SK-N-SH treated with all-trans-retinoic acid at 6 μM for 48 hours (cell line): ENCODE measurements around the gene FOXK1.

Source experiments
- ATAC-seq: fragments of 200-7000 bp; cut with Tn5 transposase; 3 replicates; pipeline ENCODE4 v1.9.1; 2020; ENCODE audit warnings: mild to moderate bottlenecking, moderate library complexity
- ARNTL ChIP-seq: fragments of 450-650 bp; formaldehyde crosslinking; IDR thresholded peaks from 2 replicates; pipeline ENCODE4 v1.5.0; 2020; ENCODE audit warnings: low read depth, mild to moderate bottlenecking, moderate library complexity, borderline replicate concordance
- BACH2 ChIP-seq: fragments of 250-450 bp; sonication (Bioruptor Pico); IDR thresholded peaks from 2 replicates; pipeline ENCODE4 v1.9.0; 2021; ENCODE audit warnings: mild to moderate bottlenecking, borderline replicate concordance
- CREB5 ChIP-seq: fragments of 250-450 bp; sonication (Bioruptor Pico); IDR thresholded peaks from 2 replicates; pipeline ENCODE4 v1.5.1; 2020; ENCODE audit warnings: low read depth, mild to moderate bottlenecking, moderate library complexity
- CSDC2 ChIP-seq: fragments of 250-450 bp; sonication (Bioruptor Pico); IDR thresholded peaks from 2 replicates; pipeline ENCODE4 v1.5.0; 2020; ENCODE audit warnings: mild to moderate bottlenecking, moderate library complexity
- ESRRG ChIP-seq: fragments of 250-450 bp; sonication (Bioruptor Pico); IDR thresholded peaks from 2 replicates; pipeline ENCODE4 v1.6.1; 2021; ENCODE audit warnings: mild to moderate bottlenecking
- GLIS3 ChIP-seq: fragments of 250-450 bp; sonication (Bioruptor Pico); IDR thresholded peaks from 2 replicates; pipeline ENCODE4 v1.5.0; 2020; ENCODE audit warnings: mild to moderate bottlenecking, moderate library complexity
- ISL1 ChIP-seq: fragments of 250-450 bp; sonication (Bioruptor Pico); IDR thresholded peaks from 2 replicates; pipeline ENCODE4 v2.1.2; 2022; ENCODE audit warnings: mild to moderate bottlenecking, moderate library complexity
- POU6F1 ChIP-seq: fragments of 250-450 bp; sonication (Bioruptor Pico); IDR thresholded peaks from 2 replicates; pipeline ENCODE4 v1.8.0; 2021; ENCODE audit warnings: low read depth, mild to moderate bottlenecking, moderate library complexity, borderline replicate concordance
- PPARA ChIP-seq: fragments of 250-450 bp; sonication (Bioruptor Pico); IDR thresholded peaks from 2 replicates; pipeline ENCODE4 v1.5.0; 2020; ENCODE audit warnings: mild to moderate bottlenecking, borderline replicate concordance
- RARB ChIP-seq: fragments of 250-450 bp; sonication (Bioruptor Pico); IDR thresholded peaks from 2 replicates; pipeline ENCODE4 v1.8.0; 2021; ENCODE audit warnings: mild to moderate bottlenecking, moderate library complexity
- SNAI2 ChIP-seq: fragments of 250-450 bp; sonication (Bioruptor Pico); IDR thresholded peaks from 2 replicates; pipeline ENCODE4 v1.5.0; 2020; ENCODE audit warnings: mild to moderate bottlenecking, moderate library complexity
- TCF4 ChIP-seq: fragments of 250-450 bp; sonication (Bioruptor Pico); IDR thresholded peaks from 2 replicates; pipeline ENCODE4 v1.8.0; 2021; ENCODE audit warnings: mild to moderate bottlenecking, moderate library complexity, borderline replicate concordance
- TOX ChIP-seq: fragments of 250-450 bp; sonication (Bioruptor Pico); IDR thresholded peaks from 2 replicates; pipeline ENCODE4 v1.8.0; 2021; ENCODE audit warnings: mild to moderate bottlenecking, moderate library complexity, borderline replicate concordance
- ZC3H10 ChIP-seq: fragments of 250-450 bp; sonication (Bioruptor Pico); IDR thresholded peaks from 2 replicates; pipeline ENCODE4 v1.5.1; 2021; ENCODE audit warnings: mild to moderate bottlenecking, moderate library complexity
- ZFP3 ChIP-seq: fragments of 250-450 bp; sonication (Bioruptor Pico); IDR thresholded peaks from 2 replicates; pipeline ENCODE4 v1.5.0; 2020; ENCODE audit warnings: mild to moderate bottlenecking, moderate library complexity
- ZFP30 ChIP-seq: fragments of 450-650 bp; formaldehyde crosslinking; IDR thresholded peaks from 2 replicates; pipeline ENCODE4 v1.5.0; 2022; ENCODE audit warnings: mild to moderate bottlenecking, moderate library complexity
- ZNF8 ChIP-seq: fragments of 450-650 bp; formaldehyde crosslinking; IDR thresholded peaks from 2 replicates; pipeline ENCODE4 v1.5.0; 2020; ENCODE audit warnings: mild to moderate bottlenecking, moderate library complexity
- TF ChIP-seq, protein P1 (sequence below): fragments of 250-450 bp; sonication (Bioruptor Pico); IDR thresholded peaks from 2 replicates; pipeline ENCODE4 v1.5.0; 2020; ENCODE audit warnings: mild to moderate bottlenecking, moderate library complexity
- TF ChIP-seq, protein P2 (sequence below): fragments of 250-450 bp; sonication (Bioruptor Pico); IDR thresholded peaks from 2 replicates; pipeline ENCODE4 v1.8.0; 2020; ENCODE audit warnings: mild to moderate bottlenecking, moderate library complexity, borderline replicate concordance

FOXK1 gene

DNA sequence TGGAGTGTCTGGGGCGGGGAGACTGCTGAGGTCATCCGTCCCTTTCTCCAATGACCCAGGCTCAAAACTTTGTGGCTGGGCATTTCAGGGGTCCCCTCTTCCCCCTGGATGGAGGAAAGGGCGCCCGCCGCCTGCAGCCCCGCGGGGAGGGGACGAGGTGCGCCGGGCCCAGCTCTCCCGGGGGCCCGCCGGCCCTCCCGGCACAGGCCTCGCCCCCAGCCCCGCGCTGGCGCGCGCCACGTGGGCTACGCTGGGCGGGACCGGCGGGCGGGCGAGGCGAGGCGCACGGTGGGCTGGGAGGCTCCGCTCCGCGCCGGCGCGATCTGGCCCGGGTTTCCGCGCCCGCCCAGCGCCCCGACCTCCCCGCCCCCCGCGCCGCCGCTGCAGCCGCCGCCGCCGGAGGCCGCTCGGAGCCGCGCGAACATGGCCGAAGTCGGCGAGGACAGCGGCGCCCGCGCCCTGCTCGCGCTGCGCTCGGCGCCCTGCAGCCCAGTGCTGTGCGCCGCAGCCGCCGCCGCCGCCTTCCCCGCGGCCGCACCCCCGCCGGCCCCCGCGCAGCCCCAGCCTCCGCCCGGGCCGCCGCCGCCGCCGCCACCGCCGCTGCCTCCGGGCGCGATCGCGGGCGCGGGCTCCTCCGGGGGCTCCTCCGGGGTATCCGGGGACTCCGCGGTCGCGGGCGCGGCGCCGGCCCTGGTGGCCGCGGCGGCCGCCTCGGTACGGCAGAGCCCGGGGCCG, at the start of gene FOXK1:
TSS of gene FOXK1 (plus strand) at position 410 of the 735 bp plus-strand sequence. CDS start at position 424, 14 bp downstream.
- peak; percentile 57 for ATAC-seq
- TF ChIP-seq ZFP3 (CRISPR knock-in tag) (no peak), SNAI2 (CRISPR knock-in tag) (0 out of 2 replicates have a peak, but pooled peaks have one; percentile 36), RARB (CRISPR knock-in tag) (no peak), CSDC2 (peak; percentile 74; the same call in 1 of the 2 replicates), BACH2 (0 out of 2 replicates have a peak, but pooled peaks have one; percentile 24)
- TF ChIP-seq, protein P1, sequence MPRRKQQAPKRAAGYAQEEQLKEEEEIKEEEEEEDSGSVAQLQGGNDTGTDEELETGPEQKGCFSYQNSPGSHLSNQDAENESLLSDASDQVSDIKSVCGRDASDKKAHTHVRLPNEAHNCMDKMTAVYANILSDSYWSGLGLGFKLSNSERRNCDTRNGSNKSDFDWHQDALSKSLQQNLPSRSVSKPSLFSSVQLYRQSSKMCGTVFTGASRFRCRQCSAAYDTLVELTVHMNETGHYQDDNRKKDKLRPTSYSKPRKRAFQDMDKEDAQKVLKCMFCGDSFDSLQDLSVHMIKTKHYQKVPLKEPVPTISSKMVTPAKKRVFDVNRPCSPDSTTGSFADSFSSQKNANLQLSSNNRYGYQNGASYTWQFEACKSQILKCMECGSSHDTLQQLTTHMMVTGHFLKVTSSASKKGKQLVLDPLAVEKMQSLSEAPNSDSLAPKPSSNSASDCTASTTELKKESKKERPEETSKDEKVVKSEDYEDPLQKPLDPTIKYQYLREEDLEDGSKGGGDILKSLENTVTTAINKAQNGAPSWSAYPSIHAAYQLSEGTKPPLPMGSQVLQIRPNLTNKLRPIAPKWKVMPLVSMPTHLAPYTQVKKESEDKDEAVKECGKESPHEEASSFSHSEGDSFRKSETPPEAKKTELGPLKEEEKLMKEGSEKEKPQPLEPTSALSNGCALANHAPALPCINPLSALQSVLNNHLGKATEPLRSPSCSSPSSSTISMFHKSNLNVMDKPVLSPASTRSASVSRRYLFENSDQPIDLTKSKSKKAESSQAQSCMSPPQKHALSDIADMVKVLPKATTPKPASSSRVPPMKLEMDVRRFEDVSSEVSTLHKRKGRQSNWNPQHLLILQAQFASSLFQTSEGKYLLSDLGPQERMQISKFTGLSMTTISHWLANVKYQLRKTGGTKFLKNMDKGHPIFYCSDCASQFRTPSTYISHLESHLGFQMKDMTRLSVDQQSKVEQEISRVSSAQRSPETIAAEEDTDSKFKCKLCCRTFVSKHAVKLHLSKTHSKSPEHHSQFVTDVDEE (CRISPR knock-in tag) = 0 out of 2 replicates have a peak, but pooled peaks have one; percentile 18

DNA sequence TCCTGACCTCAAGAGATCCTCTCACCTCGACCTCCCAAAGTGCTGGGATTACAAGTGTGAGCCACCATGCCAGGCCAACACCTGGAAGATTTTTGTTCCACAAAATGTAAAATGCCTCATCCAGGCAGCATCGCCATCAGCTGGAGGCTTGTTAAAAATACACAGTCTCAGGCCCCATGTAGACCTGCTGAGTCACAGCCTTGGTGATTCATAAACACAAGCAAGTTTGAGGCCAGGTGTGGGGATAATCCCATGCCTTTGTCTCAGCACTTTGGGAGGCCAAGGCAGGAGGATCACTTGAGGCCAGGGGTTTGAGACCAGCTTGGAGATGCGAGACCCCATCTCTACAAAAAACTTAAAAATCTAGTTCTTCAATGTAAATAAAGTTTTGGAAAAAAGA, 49.1 kb upstream of the FOXK1 start:
- TF ChIP-seq ZFP30 (CRISPR knock-in tag) (no peak), ZNF8 (CRISPR knock-in tag) (no peak), ARNTL (no peak), SNAI2 (CRISPR knock-in tag) (no peak), TOX (no peak), GLIS3 (no peak), BACH2 (no peak), ZFP3 (CRISPR knock-in tag) (no peak), PPARA (CRISPR knock-in tag) (no peak), TCF4 (no peak), POU6F1 (CRISPR knock-in tag) (no peak), CREB5 (CRISPR knock-in tag) (no peak), CSDC2 (no peak), ESRRG (CRISPR knock-in tag) (no peak), ISL1 (no peak), ZC3H10 (CRISPR knock-in tag) (no peak)
- TF ChIP-seq, protein P2, sequence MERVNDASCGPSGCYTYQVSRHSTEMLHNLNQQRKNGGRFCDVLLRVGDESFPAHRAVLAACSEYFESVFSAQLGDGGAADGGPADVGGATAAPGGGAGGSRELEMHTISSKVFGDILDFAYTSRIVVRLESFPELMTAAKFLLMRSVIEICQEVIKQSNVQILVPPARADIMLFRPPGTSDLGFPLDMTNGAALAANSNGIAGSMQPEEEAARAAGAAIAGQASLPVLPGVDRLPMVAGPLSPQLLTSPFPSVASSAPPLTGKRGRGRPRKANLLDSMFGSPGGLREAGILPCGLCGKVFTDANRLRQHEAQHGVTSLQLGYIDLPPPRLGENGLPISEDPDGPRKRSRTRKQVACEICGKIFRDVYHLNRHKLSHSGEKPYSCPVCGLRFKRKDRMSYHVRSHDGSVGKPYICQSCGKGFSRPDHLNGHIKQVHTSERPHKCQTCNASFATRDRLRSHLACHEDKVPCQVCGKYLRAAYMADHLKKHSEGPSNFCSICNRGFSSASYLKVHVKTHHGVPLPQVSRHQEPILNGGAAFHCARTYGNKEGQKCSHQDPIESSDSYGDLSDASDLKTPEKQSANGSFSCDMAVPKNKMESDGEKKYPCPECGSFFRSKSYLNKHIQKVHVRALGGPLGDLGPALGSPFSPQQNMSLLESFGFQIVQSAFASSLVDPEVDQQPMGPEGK (CRISPR knock-in tag) = no peak
- TF ChIP-seq, all 23 proteins: peak for 0
- ATAC-seq = peak; percentile 14; the same call in 1 of the 3 replicates

GRCh38 chr7:4634166-4634565, 47.9 kb upstream of the FOXK1 start:
- no peak for ATAC-seq

More at GRCh38 chr7:4634166-4634565, 47.9 kb upstream of the FOXK1 start:
- no peak for TF ChIP-seq ESRRG (CRISPR knock-in tag)
- TF ChIP-seq ZFP30 (CRISPR knock-in tag) = no peak
- no peak for TF ChIP-seq ZC3H10 (CRISPR knock-in tag)
- no peak for TF ChIP-seq BACH2
- TF ChIP-seq GLIS3 = no peak
- no peak for TF ChIP-seq PPARA (CRISPR knock-in tag)
- no peak for TF ChIP-seq POU6F1 (CRISPR knock-in tag)
- TF ChIP-seq, all 23 proteins: peak for 0
